Adrenal gland (tissue), 12 donors: ENCODE measurements around the gene FAM20C. TPM values are rescaled to one million over a fixed set of nuclear protein-coding genes. Genes with fewer than 3 reads are reported as not detected.

Source experiments
- DNase-seq, 7 donors: peaks; one replicate each; pipeline ENCODE4 v3.0.0-alpha.2; 2019 to 2020
- H3K27ac ChIP-seq, 5 donors: fragments of 200-600 bp; sonication (generic) in 4 of 5; 1 replicate in 3 of 5; 2 replicates in 2 of 5; pipeline versions ENCODE4 v1.5.1 to v1.8.0; 2016 to 2020; ENCODE audit warnings: mild to moderate bottlenecking in 1 of 5
- H3K27me3 ChIP-seq: fragments of 200-600 bp; 2 replicates; pipeline ENCODE4 v1.8.0; 2021
- H3K36me3 ChIP-seq, 2 donors: fragments of 200-600 bp; replicated peaks in 1 of 2; 1 replicate in 1 of 2; 2 replicates in 1 of 2; pipeline versions ENCODE4 v1.5.1 to v1.8.0; 2018 to 2022
- H3K4me1 ChIP-seq, 2 donors: fragments of 200-600 bp; replicated peaks in 1 of 2; 1 replicate in 1 of 2; 2 replicates in 1 of 2; pipeline versions ENCODE4 v1.5.1 to v1.8.0; 2018 to 2021
- H3K4me3 ChIP-seq, 4 donors: fragments of 200-600 bp; sonication (generic) in 3 of 4; one replicate each; pipeline ENCODE4 v1.5.1; 2016 to 2018
- H3K9me3 ChIP-seq, 3 donors: fragments of 200-600 bp; sonication (generic) in 1 of 3; replicated peaks in 1 of 3; 1 replicate in 2 of 3; 2 replicates in 1 of 3; pipeline versions ENCODE4 v1.5.1 to v1.8.0; 2016 to 2021
- POLR2A ChIP-seq, 2 donors: fragments of 450-650 bp; IDR thresholded peaks; one replicate each; pipeline ENCODE4 v1.6.1; 2017; ENCODE audit warnings: antibody characterized with exemption in 2 of 2, mild to moderate bottlenecking in 2 of 2, moderate library complexity in 1 of 2
- WGBS, 4 donors: extraction: QIAGEN DNeasy Blood & Tissue Kit in 2 of 4; methylation state at CpG; one replicate each; pipeline versions ENCODE4 v1.1.5 to v1.1.7; 2013 to 2017; 5-methylcytosine and 5-hydroxymethylcytosine counted together
- intact Hi-C, 2 donors: fragments of 100-400 bp; cut with DNase I; formaldehyde crosslinking; loops; one replicate each; pipeline versions ENCODE4 v1.14.1 to v1.15.0; 2022 to 2023
- polyA plus RNA-seq, 3 donors: library from polyadenylated mRNA; stranded (reverse); fragments of 200-250 nt in 2 of 3; fragments of 350-450 nt in 1 of 3; fragmentation: Illumina TruSeq in 1 of 3; extraction: RNeasy Lipid Tissue Mini Kit (QIAGEN cat#74804) in 1 of 3; gene quantifications; one replicate each; pipeline ENCODE4 v1.2.3, GENCODE V29; 2013 to 2014
- total RNA-seq, 9 donors: library from RNA; depleted of rRNA in 4 of 9; stranded (reverse); fragments of >200 nt in 4 of 9; fragments of 120-200 nt in 1 of 9; fragmentation: NEBNext Ultra II Directional in 1 of 9; extraction: Animal tissue kit (Norgen Biotek cat#: 25700) in 1 of 9; gene quantifications; one replicate each; pipeline versions ENCODE4 v1.1.0 to v1.2.4, GENCODE V29; 2013 to 2023
- TF ChIP-seq, protein P1 (sequence below), 6 experiments: fragments of 450-650 bp in 4 of 6; fragments of 200-600 bp in 2 of 6; sonication (generic) in 1 of 6; IDR thresholded peaks; 1 replicate in 5 of 6; 2 replicates in 1 of 6; pipeline versions ENCODE4 v1.5.1 to v1.8.0; 2016 to 2021; ENCODE audit warnings: antibody characterized with exemption in 6 of 6, mild to moderate bottlenecking in 2 of 6, moderate library complexity in 1 of 6
- donor health status: healthy with polysubstance abuse.
- donor health status: Bipolar disorder and iron deficiency.
- donor health status: DM: yes; HTN: yes; CAD: no.
- donor health status: DM: no; HTN: no; CAD: no.
- donor health status: DM: no; HTN: no; CAD: no.
- donor health status: DM: yes; HTN: yes; CAD: no.

Gene FAM20C
- total and polyA plus RNA-seq, 12 donors, result 2.8 to 57.9 (median 36.0) TPM

DNA sequence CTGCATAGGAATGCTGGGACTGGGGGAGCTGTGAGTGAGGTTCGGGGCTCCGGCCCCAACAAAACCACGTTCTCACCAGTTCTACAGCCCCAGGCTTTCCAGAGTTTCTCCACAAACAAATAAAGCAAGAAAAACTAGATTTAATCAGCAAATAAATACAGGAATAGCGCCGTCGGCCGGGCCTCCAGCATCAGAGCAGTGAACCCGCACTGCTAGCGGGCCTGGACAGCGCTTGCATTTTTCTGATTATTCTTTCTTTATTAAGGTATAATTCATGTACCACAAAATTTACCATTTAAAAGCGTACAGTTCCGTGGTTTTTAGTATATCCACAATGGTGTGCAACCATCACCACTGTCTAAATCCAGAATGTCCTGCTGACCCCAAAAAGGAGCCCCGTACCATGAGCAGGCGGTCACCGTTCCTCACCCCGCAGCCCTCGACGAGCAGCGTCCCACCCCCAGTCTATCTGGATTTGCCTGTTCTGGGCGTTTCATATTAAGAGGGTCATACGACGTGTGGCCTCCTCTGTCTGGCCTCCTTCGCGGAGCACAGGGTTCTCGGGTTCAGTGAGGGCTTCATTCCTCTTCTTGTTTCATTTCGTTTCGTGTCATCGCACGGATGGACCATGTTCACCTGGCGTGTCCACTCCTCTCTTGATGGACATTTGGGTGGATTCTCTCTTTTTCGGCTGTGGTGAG, 62.1 kb downstream of the FAM20C start:
- Histone ChIP-seq H3K4me1 (no peaks in the 10 kb centered on the region), H3K27ac (no peak overlapping the region), H3K9me3 (no peaks in the 10 kb centered on the region), H3K27me3 (no peaks in the 10 kb centered on the region), H3K36me3 (peaks cover 0 to 74% of the 10 kb centered on the region in 2 donors), H3K4me3 (no peak overlapping the region)
- WGBS, 4 donors, result 94 to 98% (median 96%) methylated on average over 29 to 31 of the region's 31 CpGs
- intact Hi-C loops, result no loop called here
- TF ChIP-seq, protein P1, sequence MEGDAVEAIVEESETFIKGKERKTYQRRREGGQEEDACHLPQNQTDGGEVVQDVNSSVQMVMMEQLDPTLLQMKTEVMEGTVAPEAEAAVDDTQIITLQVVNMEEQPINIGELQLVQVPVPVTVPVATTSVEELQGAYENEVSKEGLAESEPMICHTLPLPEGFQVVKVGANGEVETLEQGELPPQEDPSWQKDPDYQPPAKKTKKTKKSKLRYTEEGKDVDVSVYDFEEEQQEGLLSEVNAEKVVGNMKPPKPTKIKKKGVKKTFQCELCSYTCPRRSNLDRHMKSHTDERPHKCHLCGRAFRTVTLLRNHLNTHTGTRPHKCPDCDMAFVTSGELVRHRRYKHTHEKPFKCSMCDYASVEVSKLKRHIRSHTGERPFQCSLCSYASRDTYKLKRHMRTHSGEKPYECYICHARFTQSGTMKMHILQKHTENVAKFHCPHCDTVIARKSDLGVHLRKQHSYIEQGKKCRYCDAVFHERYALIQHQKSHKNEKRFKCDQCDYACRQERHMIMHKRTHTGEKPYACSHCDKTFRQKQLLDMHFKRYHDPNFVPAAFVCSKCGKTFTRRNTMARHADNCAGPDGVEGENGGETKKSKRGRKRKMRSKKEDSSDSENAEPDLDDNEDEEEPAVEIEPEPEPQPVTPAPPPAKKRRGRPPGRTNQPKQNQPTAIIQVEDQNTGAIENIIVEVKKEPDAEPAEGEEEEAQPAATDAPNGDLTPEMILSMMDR (IDR thresholded peaks at IDR 0.05), result no peak
- no peak for TF ChIP-seq POLR2A (IDR thresholded peaks at IDR 0.05)
- DNase-seq, result no peak

GRCh38 chr7:255038-255435, 62.7 kb downstream of the FAM20C start:
- Histone ChIP-seq H3K27ac (no peak overlapping the region), H3K36me3 (peaks cover 0 to 74% of the 10 kb centered on the region in 2 donors), H3K9me3 (no peaks in the 10 kb centered on the region), H3K27me3 (no peaks in the 10 kb centered on the region), H3K4me3 (no peak overlapping the region), H3K4me1 (no peaks in the 10 kb centered on the region)
- intact Hi-C loops, result no loop called here
- TF ChIP-seq, protein P1 (IDR thresholded peaks at IDR 0.05), result no peak
- no peak for TF ChIP-seq POLR2A (IDR thresholded peaks at IDR 0.05)
- 87 to 95% (median 95%) methylated on average over 18 to 19 of the region's 19 CpGs for WGBS, 4 donors
- DNase-seq, result no peak

GRCh38 chr7:255721-256361, 63.5 kb downstream of the FAM20C start:
- intact Hi-C loops, result no loop called here
- TF ChIP-seq, protein P1 (IDR thresholded peaks at IDR 0.05), result no peak
- TF ChIP-seq POLR2A (IDR thresholded peaks at IDR 0.05), result no peak
- Histone ChIP-seq H3K9me3 (no peaks in the 10 kb centered on the region), H3K27me3 (no peaks in the 10 kb centered on the region), H3K36me3 (peaks cover 0 to 75% of the 10 kb centered on the region in 2 donors), H3K4me1 (no peaks in the 10 kb centered on the region), H3K27ac (no peak overlapping the region), H3K4me3 (no peak overlapping the region)
- 92 to 95% (median 94%) methylated on average over 14 to 44 of the region's 44 CpGs for WGBS, 4 donors
- DNase-seq, result no peak

DNA sequence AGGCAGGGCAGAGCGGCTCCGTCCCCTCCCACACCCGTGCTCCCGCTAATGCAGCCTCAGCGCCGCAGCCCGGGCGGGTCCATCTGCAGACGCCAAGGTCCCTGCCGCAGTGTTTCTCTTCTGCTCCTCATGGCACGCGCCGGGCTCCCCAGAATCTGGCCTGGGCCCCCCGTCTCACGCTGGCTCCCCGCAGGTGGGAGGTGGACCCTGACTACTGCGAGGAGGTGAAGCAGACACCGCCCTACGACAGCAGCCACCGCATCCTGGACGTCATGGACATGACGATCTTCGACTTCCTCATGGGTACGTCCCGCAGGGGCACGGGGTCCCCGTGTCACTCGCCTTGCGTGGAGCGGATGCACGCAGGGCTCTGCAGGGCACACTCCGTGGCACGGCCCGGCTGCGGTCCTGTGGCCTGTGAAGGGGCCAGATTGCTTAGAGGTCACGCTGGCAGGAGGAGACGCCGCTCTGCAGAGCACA, 64.1 kb downstream of the FAM20C start:
- H3K4me3 ChIP-seq, result no peak overlapping the region
- peaks cover 0 to 74% of the 10 kb centered on the region in 2 donors for H3K36me3 ChIP-seq
- TF ChIP-seq, protein P1 (IDR thresholded peaks at IDR 0.05), result no peak
- TF ChIP-seq POLR2A (IDR thresholded peaks at IDR 0.05), result no peak
- no peaks in the 10 kb centered on the region for H3K27me3 ChIP-seq
- H3K4me1 ChIP-seq, result no peaks in the 10 kb centered on the region
- WGBS, 4 donors, result 93 to 98% (median 96%) methylated on average over 9 to 38 of the region's 38 CpGs
- H3K9me3 ChIP-seq, result no peaks in the 10 kb centered on the region
- intact Hi-C loops, result no loop called here
- H3K27ac ChIP-seq, result no peak overlapping the region
- DNase-seq, result no peak
